GM18505 (cell line): ENCODE results near the gene MRI1.
"Not testable (repeated sequence)": the region's sequence is repeated elsewhere in the genome, so short reads cannot be mapped to it uniquely, and the experiment has no call there.

ENCODE experiments used
- ATAC-seq: cut with Tn5 transposase; IDR thresholded peaks from one replicate; pipeline ENCODE4 v1.9.1; 2021; ENCODE audit not compliant: unreplicated experiment
- POLR2A ChIP-seq: IDR thresholded peaks from 4 replicates; pipeline ENCODE4 v1.6.1; 2011; ENCODE audit warnings: borderline replicate concordance; ENCODE audit not compliant: insufficient read depth, insufficient read length; ENCODE audit errors: extremely low read depth

The MRI1 gene

GRCh38 chr19:13744174-13744573, 20.1 kb upstream of the MRI1 start:
- no peak for TF ChIP-seq POLR2A
- ATAC-seq = no peak

GRCh38 chr19:13747098-13747453, 17.2 kb upstream of the MRI1 start:
- no peak for ATAC-seq
- no peak for TF ChIP-seq POLR2A

- no peak for ATAC-seq
Measured at GRCh38 chr19:13748169-13748828, 16.0 kb upstream of the MRI1 start.

GRCh38 chr19:13751436-13751835, 12.9 kb upstream of the MRI1 start:
- no peak for ATAC-seq
- TF ChIP-seq POLR2A = no peak

More at GRCh38 chr19:13748169-13748828, 16.0 kb upstream of the MRI1 start:
- TF ChIP-seq POLR2A = no peak

- not testable (repeated sequence) for ATAC-seq
Measured at GRCh38 chr19:13753622-13754021, 10.7 kb upstream of the MRI1 start.

- no peak for TF ChIP-seq POLR2A
- no peak for ATAC-seq
Measured at GRCh38 chr19:13756210-13756609, 8.1 kb upstream of the MRI1 start.

GRCh38 chr19:13757805-13758772, 6.2 kb upstream of the MRI1 start:
- ATAC-seq = no peak
- TF ChIP-seq POLR2A = no peak

GRCh38 chr19:13758795-13759194, 5.5 kb upstream of the MRI1 start:
- no peak for TF ChIP-seq POLR2A
- no peak for ATAC-seq

GRCh38 chr19:13761423-13761822, 2.9 kb upstream of the MRI1 start:
- no peak for TF ChIP-seq POLR2A
- ATAC-seq = no peak

GRCh38 chr19:13762635-13763235, 1.6 kb upstream of the MRI1 start:
- no peak for ATAC-seq
- TF ChIP-seq POLR2A = no peak

- no peak for TF ChIP-seq POLR2A
- ATAC-seq = no peak
Measured at GRCh38 chr19:13763265-13763664, 1.1 kb upstream of the MRI1 start.

GRCh38 chr19:13764821-13765394, 586 bp downstream of the MRI1 start:
- no peak for TF ChIP-seq POLR2A
- ATAC-seq = no peak

- TF ChIP-seq POLR2A = no peak
- no peak for ATAC-seq
Measured at GRCh38 chr19:13765395-13766094, 1.2 kb downstream of the MRI1 start.
